Loucy (cell line): Measurements from ENCODE around the gene FLYWCH2.

Experiments
- H2AFZ ChIP-seq: fragments of 200-600 bp; sonication (generic); 2 replicates; pipeline ENCODE4 v1.6.0; 2016; ENCODE audit warnings: antibody characterized with exemption, mild to moderate bottlenecking, low read length, moderate library complexity
- H3F3A ChIP-seq: fragments of 200-600 bp; 2 replicates; pipeline ENCODE4 v1.6.0; 2016; ENCODE audit warnings: antibody characterized with exemption, low read depth, mild to moderate bottlenecking
- H3K27me3 ChIP-seq: fragments of 200-600 bp; sonication (generic); 2 replicates; pipeline ENCODE4 v1.6.1; 2014; ENCODE audit warnings: low read length, mild to moderate bottlenecking; ENCODE audit not compliant: insufficient read depth, poor library complexity, severe bottlenecking
- H3K36me3 ChIP-seq: fragments of 200-600 bp; sonication (generic); 2 replicates; pipeline ENCODE4 v1.6.1; 2016; ENCODE audit warnings: low read length; ENCODE audit not compliant: insufficient read depth
- H3K4me1 ChIP-seq: fragments of 200-600 bp; sonication (generic); 2 replicates; pipeline ENCODE4 v1.5.1; 2014; ENCODE audit warnings: low read length, mild to moderate bottlenecking; ENCODE audit not compliant: insufficient read depth, poor library complexity, severe bottlenecking
- H3K4me2 ChIP-seq: fragments of 200-600 bp; sonication (generic); 2 replicates; pipeline ENCODE4 v1.6.0; 2014; ENCODE audit warnings: antibody characterized with exemption, low read length, low read depth, mild to moderate bottlenecking; ENCODE audit not compliant: poor library complexity, severe bottlenecking
- H3K4me3 ChIP-seq: fragments of 200-600 bp; sonication (generic); 2 replicates; pipeline ENCODE4 v1.5.1; 2014; ENCODE audit warnings: low read length, mild to moderate bottlenecking, mixed read lengths; ENCODE audit not compliant: poor library complexity, severe bottlenecking
- H3K79me2 ChIP-seq: fragments of 200-600 bp; sonication (generic); 2 replicates; pipeline ENCODE4 v1.6.1; 2014; ENCODE audit warnings: low read length; ENCODE audit not compliant: insufficient read depth
- H3K9ac ChIP-seq: fragments of 200-600 bp; sonication (generic); 2 replicates; pipeline ENCODE4 v1.6.0; 2014; ENCODE audit warnings: mild to moderate bottlenecking, low read depth, low read length, moderate library complexity; ENCODE audit not compliant: poor library complexity, severe bottlenecking
- H3K9me2 ChIP-seq: fragments of 200-600 bp; sonication (generic); replicated peaks from 2 replicates; pipeline ENCODE4 v1.6.1; 2016; ENCODE audit warnings: low read depth, low read length, mixed read lengths
- H3K9me3 ChIP-seq: fragments of 200-600 bp; sonication (generic); 2 replicates; pipeline ENCODE4 v1.6.1; 2014; ENCODE audit warnings: mild to moderate bottlenecking, antibody characterized with exemption, low read length, low read depth; ENCODE audit not compliant: insufficient read depth
- H4K20me1 ChIP-seq: fragments of 200-600 bp; sonication (generic); 2 replicates; pipeline ENCODE4 v1.6.0; 2014; ENCODE audit warnings: antibody characterized with exemption, low read length, mild to moderate bottlenecking; ENCODE audit not compliant: insufficient read depth, poor library complexity, severe bottlenecking
- EZH2phosphoT487 ChIP-seq: fragments of 200-600 bp; IDR thresholded peaks from 2 replicates; pipeline ENCODE4 v1.6.1; 2018; ENCODE audit warnings: antibody characterized with exemption, mild to moderate bottlenecking, moderate library complexity, borderline replicate concordance
- TF ChIP-seq, protein P1 (sequence below): fragments of 200-600 bp; sonication (generic); conservative IDR thresholded peaks from 2 replicates; pipeline ENCODE4 v1.5.1; 2014; ENCODE audit warnings: mild to moderate bottlenecking, antibody characterized with exemption, low read length

The FLYWCH2 gene

DNA sequence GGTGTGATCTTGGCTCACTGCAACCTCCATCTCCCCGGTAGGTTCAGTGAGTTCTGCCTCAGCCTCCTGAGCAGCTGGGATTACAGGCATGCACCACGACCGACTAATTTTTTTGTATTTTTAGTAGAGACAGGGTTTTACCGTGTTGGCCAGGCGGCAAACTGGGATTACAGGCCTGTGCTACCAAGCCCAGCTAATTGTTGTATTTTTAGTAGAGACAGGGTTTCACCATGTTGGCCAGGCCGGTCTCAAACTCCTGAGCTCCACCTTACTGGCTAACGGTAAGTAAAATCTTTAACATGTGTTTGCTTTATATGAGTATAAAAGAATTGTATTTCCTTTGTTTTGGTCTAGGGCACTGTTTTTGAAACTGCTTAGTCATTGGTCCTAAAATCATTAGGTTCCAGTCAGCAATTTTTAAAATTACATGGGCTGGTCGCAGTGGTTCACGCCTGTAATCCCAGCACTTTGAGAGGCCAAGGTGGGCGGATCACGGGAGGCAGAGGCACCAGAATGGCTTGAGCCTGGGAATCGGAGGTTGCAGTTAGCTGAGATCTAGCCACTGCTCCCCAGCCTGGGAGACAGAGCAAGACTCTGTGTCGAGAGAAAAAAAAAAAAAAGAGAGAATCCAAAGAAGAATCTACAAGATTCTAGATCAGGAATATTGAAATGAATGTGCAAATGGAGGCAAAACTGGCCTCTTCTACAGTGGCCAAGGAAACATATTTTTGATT is 32.3 kb downstream of the FLYWCH2 start:
- H4K20me1 ChIP-seq: no peaks in the 10 kb centered on the region
- no peak overlapping the region for H3K4me3 ChIP-seq
- H3K79me2 ChIP-seq: peaks cover 9% of the 10 kb centered on the region; the same call in 1 of the 2 replicates
- H3K4me1 ChIP-seq: peaks cover 12% of the 10 kb centered on the region
- TF ChIP-seq EZH2phosphoT487: no peak
- no peaks in the 10 kb centered on the region for H3K9me3 ChIP-seq
- no peaks in the 10 kb centered on the region for H3K36me3 ChIP-seq
- no peaks in the 10 kb centered on the region for H3K27me3 ChIP-seq
- H3K9me2 ChIP-seq: no peaks in the 10 kb centered on the region
- no peak overlapping the region for H3K4me2 ChIP-seq
- H3F3A ChIP-seq: no peaks in the 10 kb centered on the region
- peak overlapping the region; percentile 48 for H3K9ac ChIP-seq
- H2AFZ ChIP-seq: no peak overlapping the region

DNA sequence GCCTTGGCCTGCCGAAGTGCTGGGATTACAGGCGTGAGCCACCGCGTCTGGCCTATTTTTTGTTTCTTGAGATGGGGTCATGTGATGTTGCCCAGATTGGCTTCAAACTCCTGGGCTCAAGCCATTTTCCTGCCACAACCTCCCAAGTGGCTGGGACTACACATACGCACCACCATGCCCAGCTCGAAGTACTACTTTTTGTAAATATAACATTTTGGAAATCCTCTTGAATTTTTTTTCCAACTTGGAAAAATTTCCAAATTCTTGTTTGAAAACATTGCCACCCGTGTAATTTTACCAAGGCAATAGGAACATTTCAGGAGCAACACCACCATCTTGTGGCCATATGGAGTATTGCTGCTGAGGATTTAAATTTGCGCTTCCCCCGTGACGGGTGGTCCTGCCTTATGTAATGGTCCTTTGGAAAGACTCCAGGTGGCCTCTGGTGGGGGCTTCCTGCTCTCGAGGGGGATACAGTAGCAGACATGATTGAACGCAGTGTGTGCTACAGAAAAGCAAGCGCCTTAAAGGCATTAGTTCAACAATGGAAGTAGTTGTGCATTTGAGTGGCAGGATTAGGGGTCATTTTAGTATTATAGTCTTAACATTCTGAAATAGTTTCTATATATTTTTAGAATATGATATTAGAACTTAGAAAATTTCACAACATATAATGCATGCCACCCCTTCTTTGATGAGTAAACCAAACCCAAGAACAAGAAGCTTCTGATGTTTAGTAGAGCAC is 36.7 kb downstream of the FLYWCH2 start:
- H3F3A ChIP-seq: no peaks in the 10 kb centered on the region
- H3K9me2 ChIP-seq: no peaks in the 10 kb centered on the region
- H2AFZ ChIP-seq: no peak overlapping the region
- H3K9me3 ChIP-seq: no peaks in the 10 kb centered on the region
- no peak overlapping the region for H3K4me3 ChIP-seq
- TF ChIP-seq, protein P1, sequence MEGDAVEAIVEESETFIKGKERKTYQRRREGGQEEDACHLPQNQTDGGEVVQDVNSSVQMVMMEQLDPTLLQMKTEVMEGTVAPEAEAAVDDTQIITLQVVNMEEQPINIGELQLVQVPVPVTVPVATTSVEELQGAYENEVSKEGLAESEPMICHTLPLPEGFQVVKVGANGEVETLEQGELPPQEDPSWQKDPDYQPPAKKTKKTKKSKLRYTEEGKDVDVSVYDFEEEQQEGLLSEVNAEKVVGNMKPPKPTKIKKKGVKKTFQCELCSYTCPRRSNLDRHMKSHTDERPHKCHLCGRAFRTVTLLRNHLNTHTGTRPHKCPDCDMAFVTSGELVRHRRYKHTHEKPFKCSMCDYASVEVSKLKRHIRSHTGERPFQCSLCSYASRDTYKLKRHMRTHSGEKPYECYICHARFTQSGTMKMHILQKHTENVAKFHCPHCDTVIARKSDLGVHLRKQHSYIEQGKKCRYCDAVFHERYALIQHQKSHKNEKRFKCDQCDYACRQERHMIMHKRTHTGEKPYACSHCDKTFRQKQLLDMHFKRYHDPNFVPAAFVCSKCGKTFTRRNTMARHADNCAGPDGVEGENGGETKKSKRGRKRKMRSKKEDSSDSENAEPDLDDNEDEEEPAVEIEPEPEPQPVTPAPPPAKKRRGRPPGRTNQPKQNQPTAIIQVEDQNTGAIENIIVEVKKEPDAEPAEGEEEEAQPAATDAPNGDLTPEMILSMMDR: peak; percentile 74
- TF ChIP-seq EZH2phosphoT487: no peak
- no peaks in the 10 kb centered on the region for H3K27me3 ChIP-seq
- H3K9ac ChIP-seq: no peak overlapping the region
- no peaks in the 10 kb centered on the region for H3K36me3 ChIP-seq
- no peaks in the 10 kb centered on the region for H3K79me2 ChIP-seq
- peaks cover 5% of the 10 kb centered on the region for H3K4me1 ChIP-seq
- H4K20me1 ChIP-seq: no peaks in the 10 kb centered on the region
- H3K4me2 ChIP-seq: no peak overlapping the region

- Histone ChIP-seq H4K20me1 (no peaks in the 10 kb centered on the region), H3K4me1 (no peaks in the 10 kb centered on the region)
Observed at GRCh38 chr16:2923481-2923880, 40.5 kb downstream of the FLYWCH2 start.

More at GRCh38 chr16:2923481-2923880, 40.5 kb downstream of the FLYWCH2 start:
- H3K79me2 ChIP-seq: no peaks in the 10 kb centered on the region
- H3K9me2 ChIP-seq: no peaks in the 10 kb centered on the region
- H2AFZ ChIP-seq: no peak overlapping the region
- no peaks in the 10 kb centered on the region for H3K36me3 ChIP-seq
- H3K9ac ChIP-seq: no peak overlapping the region
- H3K9me3 ChIP-seq: no peaks in the 10 kb centered on the region
- no peaks in the 10 kb centered on the region for H3K27me3 ChIP-seq
- H3F3A ChIP-seq: no peaks in the 10 kb centered on the region
- no peak overlapping the region for H3K4me2 ChIP-seq
- H3K4me3 ChIP-seq: no peak overlapping the region
- TF ChIP-seq, protein P1: no peak
- no peak for TF ChIP-seq EZH2phosphoT487
